Measurements from ENCODE around the gene MLH1.

MLH1 gene

DNA sequence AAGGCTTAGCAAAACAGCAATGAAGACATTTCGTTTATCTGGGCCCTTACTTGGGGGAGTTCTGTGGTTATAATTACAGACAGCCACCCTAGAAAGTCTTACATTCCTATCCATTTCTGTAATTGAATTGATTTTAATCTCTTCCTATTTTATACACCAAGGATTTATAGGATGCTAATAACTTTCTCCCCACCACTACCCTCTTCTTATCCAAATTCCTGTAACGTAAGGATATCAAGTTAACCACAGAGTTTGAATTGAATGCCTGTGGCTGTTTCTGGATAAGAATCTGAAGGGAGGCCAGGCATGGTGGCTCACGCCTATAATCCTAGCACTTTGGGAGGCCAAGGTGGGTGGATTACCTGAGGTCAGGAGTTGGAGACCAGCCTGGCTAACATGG, 78.6 kb downstream of the MLH1 start:
- in situ Hi-C loops (cut with MboI; ENCODE audit: low pct_unique_long_range_greater_than_20kb, low sequenced_read_pairs, unreplicated experiment): no loop called here
- DNase-seq (ENCODE audit: low spot score): no peak
- TF ChIP-seq, protein P1, sequence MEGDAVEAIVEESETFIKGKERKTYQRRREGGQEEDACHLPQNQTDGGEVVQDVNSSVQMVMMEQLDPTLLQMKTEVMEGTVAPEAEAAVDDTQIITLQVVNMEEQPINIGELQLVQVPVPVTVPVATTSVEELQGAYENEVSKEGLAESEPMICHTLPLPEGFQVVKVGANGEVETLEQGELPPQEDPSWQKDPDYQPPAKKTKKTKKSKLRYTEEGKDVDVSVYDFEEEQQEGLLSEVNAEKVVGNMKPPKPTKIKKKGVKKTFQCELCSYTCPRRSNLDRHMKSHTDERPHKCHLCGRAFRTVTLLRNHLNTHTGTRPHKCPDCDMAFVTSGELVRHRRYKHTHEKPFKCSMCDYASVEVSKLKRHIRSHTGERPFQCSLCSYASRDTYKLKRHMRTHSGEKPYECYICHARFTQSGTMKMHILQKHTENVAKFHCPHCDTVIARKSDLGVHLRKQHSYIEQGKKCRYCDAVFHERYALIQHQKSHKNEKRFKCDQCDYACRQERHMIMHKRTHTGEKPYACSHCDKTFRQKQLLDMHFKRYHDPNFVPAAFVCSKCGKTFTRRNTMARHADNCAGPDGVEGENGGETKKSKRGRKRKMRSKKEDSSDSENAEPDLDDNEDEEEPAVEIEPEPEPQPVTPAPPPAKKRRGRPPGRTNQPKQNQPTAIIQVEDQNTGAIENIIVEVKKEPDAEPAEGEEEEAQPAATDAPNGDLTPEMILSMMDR (IDR thresholded peaks at IDR 0.05; ENCODE audit: extremely low read depth, insufficient read depth, missing control alignments): no peak

DNA sequence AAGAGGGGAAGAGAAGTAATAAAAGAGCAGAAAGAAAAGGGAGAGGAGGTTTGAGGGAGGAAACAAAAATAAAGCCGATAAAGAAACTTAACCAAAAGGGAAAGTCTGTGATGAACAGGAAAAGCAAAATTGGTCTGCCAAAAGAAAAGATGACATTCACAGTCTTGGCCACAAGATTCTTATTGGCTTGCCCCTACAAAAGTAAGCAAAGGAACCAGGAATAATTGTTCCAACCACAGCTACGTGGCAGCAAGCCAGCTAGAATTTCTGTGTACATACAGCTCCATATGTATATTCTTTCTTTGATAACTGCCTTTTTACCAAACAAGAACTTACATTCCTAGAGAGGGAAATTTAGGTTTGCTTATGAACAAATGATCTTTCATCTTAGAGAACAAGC, 79.6 kb downstream of the MLH1 start:
- DNase-seq (ENCODE audit: low spot score): no peak
- TF ChIP-seq, protein P1 (IDR thresholded peaks at IDR 0.05; ENCODE audit: extremely low read depth, insufficient read depth, missing control alignments): no peak
- in situ Hi-C loops (cut with MboI; ENCODE audit: low pct_unique_long_range_greater_than_20kb, low sequenced_read_pairs, unreplicated experiment): no loop called here

DNA sequence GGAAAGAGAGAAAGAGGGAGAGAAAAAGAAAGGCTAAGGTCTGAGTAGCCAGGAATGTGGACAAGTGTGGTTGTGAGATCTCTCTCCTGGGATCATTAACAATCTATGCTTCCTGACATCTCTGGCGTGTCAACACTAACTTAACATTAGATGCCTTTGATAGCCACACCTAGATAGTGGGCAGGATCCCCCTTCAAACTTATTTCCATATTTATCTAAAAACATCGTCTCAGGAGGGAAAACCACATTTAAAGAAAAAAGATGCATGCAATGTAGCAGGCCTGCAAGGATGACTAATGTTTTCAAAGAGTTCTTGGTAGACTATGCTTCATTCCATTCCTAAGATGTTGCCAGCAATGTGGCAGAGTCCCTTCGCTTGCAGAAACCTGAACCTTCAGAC, 80.9 kb downstream of the MLH1 start:
- TF ChIP-seq, protein P1 (IDR thresholded peaks at IDR 0.05; ENCODE audit: extremely low read depth, insufficient read depth, missing control alignments): no peak
- in situ Hi-C loops (cut with MboI; ENCODE audit: low pct_unique_long_range_greater_than_20kb, low sequenced_read_pairs, unreplicated experiment): no loop called here
- no peak for DNase-seq (ENCODE audit: low spot score)

DNA sequence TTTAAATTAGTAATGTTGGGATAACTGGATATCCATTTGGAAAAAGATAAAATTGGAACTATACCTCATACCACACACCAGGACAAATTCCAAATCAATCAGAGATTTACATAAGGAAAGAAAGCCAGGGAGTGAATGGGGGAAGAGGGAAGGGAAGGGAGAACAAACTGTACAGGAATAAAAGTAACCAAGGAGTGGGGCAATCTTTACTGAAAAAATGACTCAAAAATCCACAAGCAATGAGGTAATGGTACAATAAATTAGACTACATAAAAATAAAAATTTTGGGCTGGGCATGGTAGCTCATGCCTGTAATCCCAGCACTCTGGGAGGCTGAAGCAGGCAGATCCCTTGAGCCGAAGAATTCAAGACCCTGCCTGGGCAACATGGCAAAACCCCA, 82.6 kb downstream of the MLH1 start:
- TF ChIP-seq, protein P1 (IDR thresholded peaks at IDR 0.05; ENCODE audit: extremely low read depth, insufficient read depth, missing control alignments): no peak
- in situ Hi-C loops (cut with MboI; ENCODE audit: low pct_unique_long_range_greater_than_20kb, low sequenced_read_pairs, unreplicated experiment): no loop called here
- DNase-seq (ENCODE audit: low spot score): no peak

DNA sequence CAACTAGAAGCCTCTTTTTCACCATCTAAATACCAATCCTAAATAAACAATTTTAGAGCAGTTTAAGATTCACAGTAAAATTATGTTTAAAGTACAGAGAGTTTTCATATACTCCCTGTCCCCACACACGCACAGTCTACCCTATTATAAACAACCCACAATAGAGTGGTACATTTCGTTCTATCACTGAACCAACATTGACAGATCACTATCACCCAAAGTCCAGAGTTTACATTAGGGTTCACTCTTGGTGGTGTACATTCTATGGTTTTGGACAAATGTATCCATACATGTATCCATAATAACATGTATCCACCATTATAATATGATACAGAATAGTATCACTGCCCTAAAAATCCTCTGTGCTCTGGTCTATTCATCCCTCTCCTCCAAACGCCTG, 89.0 kb downstream of the MLH1 start:
- in situ Hi-C loops (cut with MboI; ENCODE audit: low pct_unique_long_range_greater_than_20kb, low sequenced_read_pairs, unreplicated experiment): no loop called here
- TF ChIP-seq, protein P1 (IDR thresholded peaks at IDR 0.05; ENCODE audit: extremely low read depth, insufficient read depth, missing control alignments): no peak

DNA sequence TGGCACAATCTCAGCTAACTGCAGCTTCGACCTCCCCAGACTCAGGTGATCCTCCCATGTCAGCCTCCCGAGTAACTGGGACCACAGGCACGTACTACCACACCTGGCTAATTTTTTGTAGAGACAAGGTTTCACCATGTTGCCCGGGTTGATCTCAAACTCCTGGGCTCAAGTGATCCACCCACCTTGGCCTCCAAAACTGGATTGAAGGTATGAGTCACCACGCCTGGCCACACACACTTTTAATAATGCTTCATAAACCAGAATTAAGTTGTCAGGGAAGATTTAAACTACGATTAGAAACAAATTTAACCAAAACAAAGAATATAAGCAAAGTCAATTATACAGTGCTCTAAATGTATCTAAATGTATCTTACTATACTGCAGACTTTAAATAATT, 93.6 kb downstream of the MLH1 start:
- in situ Hi-C loops (cut with MboI; ENCODE audit: low pct_unique_long_range_greater_than_20kb, low sequenced_read_pairs, unreplicated experiment): no loop called here
- TF ChIP-seq, protein P1 (IDR thresholded peaks at IDR 0.05; ENCODE audit: extremely low read depth, insufficient read depth, missing control alignments): no peak

More for the DNA sequence above, 89.0 kb downstream of the MLH1 start:
- DNase-seq (ENCODE audit: low spot score): no peak

DNA sequence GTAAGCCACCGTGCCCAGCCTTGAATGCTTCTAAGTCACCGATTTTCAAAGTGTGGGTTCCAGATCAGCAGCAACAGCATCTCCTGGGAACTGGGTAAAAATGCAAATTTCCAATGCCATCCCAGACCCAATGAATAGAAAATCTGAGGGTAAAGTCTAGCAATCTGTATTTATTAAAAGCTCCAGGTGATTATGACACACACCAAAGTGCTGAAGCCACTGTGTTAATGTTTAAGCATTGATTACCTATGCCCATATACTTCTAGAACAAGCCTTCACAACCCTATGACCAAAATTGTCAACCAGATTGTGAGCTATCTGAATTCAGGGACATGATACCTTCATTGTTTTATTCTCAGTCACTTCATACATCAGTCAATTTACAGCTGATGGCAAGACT, 94.6 kb downstream of the MLH1 start:
- TF ChIP-seq, protein P1 (IDR thresholded peaks at IDR 0.05; ENCODE audit: extremely low read depth, insufficient read depth, missing control alignments): no peak
- no peak for DNase-seq (ENCODE audit: low spot score)
- in situ Hi-C loops (cut with MboI; ENCODE audit: low pct_unique_long_range_greater_than_20kb, low sequenced_read_pairs, unreplicated experiment): no loop called here

More for the DNA sequence above, 93.6 kb downstream of the MLH1 start:
- DNase-seq (ENCODE audit: low spot score): no peak
